GM21528 (cell line): ENCODE measurements around the gene RNF20.
"Not testable (repeated sequence)": the region's sequence is repeated elsewhere in the genome, so short reads cannot be mapped to it uniquely, and the experiment has no call there.

ENCODE experiments used
- ATAC-seq: cut with Tn5 transposase; IDR thresholded peaks from one replicate; pipeline ENCODE4 v1.9.1; 2021; ENCODE audit warnings: mild to moderate bottlenecking, moderate library complexity; ENCODE audit not compliant: unreplicated experiment, low FRiP score

Gene RNF20

GRCh38 chr9:101528015-101528414, 5.6 kb upstream of the RNF20 start:
- no peak for ATAC-seq

DNA sequence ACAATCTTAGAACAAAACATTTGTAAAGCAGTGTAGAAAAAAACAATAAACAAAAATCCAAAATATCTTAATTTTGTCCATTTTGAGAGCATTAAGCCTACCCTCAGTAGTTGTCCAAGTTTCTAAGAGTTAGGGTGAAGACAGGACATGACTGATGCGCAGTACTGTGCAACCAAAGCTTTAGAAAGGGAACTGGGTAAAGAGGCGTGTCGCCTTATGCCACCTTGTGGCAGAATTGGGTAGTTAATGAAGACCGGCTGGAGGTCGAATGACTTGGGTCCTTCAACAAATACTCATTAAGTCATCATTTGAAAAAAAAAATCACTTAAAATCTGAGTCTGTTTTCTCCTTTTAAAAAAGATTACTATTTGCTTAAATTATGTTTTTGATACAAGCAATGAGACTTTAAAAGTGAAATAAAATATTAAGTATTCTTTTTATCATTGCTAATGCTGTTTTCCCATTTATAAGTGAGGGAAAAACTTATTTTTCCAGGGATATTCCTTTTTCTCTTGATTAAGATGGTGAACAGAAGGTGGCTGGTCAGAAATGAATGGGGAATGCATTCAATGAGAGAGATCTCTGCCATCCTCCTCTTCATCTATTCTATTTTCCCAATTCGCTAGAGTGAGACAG, 3.5 kb upstream of the RNF20 start:
- peak; percentile 46 for ATAC-seq

- ATAC-seq, result no peak
Measured at GRCh38 chr9:101536351-101536750, 2.7 kb downstream of the RNF20 start.

- ATAC-seq, result no peak
Measured at GRCh38 chr9:101536938-101537337, 3.3 kb downstream of the RNF20 start.

GRCh38 chr9:101540069-101540468, 6.4 kb downstream of the RNF20 start:
- ATAC-seq, result no peak

GRCh38 chr9:101543098-101543735, 9.6 kb downstream of the RNF20 start:
- ATAC-seq, result no peak

GRCh38 chr9:101549472-101550098, 15.9 kb downstream of the RNF20 start:
- ATAC-seq, result not testable (repeated sequence)

- ATAC-seq, result no peak
Measured at GRCh38 chr9:101561740-101562139, 28.1 kb downstream of the RNF20 start.

DNA sequence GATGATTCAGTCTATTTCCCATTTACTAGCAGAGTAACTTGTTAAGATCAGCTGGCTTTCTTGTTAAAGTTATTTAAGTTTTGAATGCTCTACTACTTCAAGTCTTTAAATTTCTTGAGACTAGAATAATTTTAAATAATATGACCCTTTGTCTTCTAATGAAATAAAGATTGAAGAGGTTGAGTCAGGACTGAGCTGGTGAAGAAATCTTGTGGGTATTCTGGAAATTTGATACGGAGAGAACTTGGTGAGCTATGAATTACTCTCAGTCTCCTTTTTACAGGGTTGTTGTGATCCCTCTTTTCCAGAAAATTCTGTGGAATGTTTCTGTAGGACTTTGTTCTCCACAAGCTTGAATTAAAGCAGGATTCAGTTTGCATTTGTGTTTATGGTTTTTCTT, 29.3 kb downstream of the RNF20 start:
- ATAC-seq, result no peak

DNA sequence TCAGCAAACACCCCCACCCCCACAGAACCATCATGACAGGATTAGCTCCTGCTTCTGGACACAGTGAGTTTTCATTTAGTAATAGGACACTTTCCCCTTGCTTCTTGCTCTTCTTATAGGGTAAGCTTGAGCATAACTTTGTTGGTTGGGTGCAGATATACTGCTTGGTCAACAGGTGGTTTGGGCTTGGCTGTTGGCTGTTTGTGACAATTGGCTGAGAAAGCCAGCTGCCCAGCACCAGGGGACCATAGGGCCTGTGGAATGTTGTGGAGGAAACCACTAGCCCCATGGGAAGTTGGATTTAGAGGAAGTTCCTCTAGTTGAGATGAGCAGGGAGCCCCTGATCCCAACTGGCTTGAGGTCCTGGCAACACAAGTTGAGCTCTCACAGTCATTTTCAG, 30.6 kb downstream of the RNF20 start:
- ATAC-seq, result no peak

GRCh38 chr9:101566904-101567724, 33.5 kb downstream of the RNF20 start:
- ATAC-seq, result no peak

GRCh38 chr9:101567725-101568350, 34.2 kb downstream of the RNF20 start:
- ATAC-seq, result no peak

GRCh38 chr9:101569741-101570501, 36.3 kb downstream of the RNF20 start:
- ATAC-seq, result no peak

DNA sequence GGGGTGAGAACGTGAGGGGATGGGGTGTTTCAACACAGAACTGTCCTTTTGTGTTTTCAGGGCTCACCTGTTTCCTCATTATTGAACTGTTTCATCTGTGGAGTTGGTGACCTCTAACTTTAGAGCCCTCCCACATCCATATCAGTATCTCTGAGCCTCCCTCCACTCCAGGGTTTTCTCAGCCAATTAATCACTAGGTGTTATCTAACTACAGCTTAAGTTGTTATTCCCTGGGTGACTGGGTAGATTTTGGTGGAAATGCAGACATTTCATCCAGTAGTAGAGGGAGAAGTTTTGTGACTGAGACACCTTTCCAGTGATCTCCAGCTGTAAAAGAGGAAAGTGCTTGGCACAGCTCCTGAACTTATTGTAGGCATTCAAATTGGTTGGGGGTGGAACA, 37.5 kb downstream of the RNF20 start:
- no peak for ATAC-seq

GRCh38 chr9:101572316-101572715, 38.7 kb downstream of the RNF20 start:
- no peak for ATAC-seq

GRCh38 chr9:101574731-101575333, 41.2 kb downstream of the RNF20 start:
- ATAC-seq, result no peak

DNA sequence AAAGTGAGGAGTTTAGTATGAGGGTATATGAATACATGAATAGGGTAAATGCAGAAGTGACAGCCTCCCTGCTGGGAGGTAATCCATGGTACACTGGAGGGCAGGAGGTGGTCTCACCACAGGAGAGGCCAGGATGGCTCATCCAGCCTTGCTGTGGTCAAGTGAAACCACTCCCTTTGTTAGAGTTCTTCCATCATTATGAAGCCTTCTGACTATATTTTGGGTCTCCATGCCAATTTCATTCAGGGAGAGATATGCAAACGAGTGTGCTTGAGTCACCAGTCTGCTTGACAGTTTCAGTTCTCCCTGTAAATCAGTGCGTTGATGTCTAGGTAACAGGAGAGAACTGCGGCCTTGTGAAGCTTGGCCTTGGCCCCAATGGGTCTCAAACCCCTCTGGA, 44.7 kb downstream of the RNF20 start:
- peak; percentile 68 for ATAC-seq

DNA sequence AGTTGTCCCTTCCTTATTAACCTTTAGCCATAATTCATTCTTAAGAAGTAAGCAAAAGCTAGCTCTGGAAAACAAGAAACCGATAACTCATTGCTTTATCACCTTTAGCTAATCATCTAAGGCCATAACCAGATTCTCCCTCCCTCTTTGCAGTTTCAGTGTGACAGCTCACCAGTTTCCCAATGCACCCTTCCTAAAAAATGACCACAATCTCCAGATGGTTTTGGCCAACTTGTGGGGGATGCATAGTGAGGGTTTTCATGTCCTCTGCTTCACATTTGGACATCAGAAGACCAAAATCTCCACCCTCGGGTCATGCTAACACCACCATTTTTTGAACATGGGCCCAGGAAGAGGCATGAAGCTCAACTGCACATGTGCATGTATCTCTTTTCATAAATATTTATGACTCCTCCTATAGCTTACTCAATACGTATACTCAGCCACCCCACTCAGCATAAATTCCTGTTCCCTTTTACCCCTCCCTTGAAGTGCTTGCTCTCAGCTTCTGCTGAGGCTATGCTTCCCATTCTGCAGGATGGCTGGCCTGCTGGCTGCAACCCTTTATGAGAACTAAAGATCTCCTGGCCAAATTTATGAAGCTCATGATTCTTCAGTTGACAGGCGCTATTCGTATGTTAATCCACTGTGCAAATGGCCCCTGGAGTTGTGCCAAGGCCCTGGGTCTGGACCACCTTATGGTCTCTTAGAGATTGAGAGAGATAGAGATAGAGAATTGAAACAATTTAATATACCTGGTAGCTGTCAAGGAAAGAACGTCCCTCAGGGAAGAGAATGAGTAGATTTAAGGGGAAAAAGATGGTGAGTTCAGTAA, 46.3 kb downstream of the RNF20 start:
- no peak for ATAC-seq

- ATAC-seq, result no peak
Measured at GRCh38 chr9:101582553-101582952, 48.9 kb downstream of the RNF20 start.
